NCI-H524 treated with DMSO at 0.1 percent for 48 hours (cell line): Measurements from ENCODE around the gene TGFBRAP1.
A peak's percentile ranks its signal among the peaks of the same experiment; 100 is the strongest.
"Not testable (repeated sequence)": the region's sequence is repeated elsewhere in the genome, so short reads cannot be mapped to it uniquely, and the experiment has no call there.

ENCODE experiments used
- DNase-seq: peaks from one replicate; lab custom pipeline; 2025; lab: John Stamatoyannopoulos, UW

The TGFBRAP1 gene

DNA sequence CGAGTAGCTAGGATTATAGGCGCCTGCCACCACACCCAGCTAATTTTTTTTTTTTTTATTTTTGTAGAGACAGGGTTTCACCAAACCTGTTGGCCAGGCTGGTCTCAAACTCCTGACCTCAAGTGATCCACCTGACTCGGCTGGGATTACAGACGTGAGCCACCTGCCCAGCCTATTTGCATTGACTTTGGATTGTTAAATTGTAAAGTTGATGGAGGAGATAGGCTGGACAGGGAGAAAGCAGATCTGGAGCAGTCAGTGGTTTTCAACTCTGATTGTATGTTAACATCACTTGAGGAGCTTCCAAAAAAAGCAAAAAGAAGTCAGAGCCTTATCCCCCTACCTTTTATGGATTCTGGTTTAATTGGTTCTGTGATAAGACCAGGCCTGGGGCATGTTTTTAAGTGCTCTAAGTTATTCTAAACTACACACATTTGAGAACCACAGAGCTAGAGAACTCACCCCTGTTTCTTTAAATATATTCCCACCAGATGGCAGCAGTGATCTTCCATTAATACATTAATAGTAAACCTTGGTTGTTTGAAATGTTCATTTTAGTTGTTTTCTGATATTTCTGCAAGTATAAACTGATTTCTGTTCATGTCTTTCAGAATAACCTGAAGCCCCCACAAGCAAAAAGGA is 15.3 kb upstream of the TGFBRAP1 start:
- no peak for DNase-seq

DNA sequence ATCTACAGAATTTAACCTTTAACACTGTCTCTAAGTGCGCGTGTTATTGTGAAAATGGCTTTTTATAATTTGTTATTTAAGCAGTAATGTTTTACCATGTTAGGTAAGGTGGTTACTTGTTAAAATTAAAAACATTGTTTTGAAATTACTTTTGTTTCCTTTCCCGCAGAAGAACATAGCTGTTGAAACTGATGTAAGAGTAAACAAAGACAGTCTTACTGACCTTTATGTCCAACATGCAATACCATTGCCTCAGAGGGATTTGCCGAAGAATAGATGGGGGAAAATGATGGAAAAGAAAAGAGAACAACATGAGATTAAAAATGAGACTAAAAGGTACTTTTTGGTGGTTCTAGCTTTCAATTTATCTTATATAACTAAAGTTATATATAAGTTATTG is 9.9 kb upstream of the TGFBRAP1 start:
- no peak for DNase-seq

DNA sequence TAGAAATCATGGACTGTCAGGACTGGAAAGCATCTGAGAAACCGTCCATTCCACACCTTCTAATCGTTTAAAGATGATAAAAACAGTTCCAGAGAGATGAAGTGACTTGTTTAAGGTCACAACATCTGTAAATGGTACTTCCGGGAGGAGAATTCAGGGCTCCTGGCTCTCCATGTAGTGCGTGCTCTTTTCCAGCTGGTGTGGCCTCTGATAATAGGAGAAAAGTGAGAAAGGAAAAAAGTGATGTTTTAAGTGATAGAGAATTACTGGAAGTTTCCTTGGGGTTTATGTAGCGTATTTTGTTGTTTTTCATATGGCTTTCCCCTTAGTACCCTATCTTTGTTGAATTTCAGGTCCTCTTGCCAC is 8.5 kb upstream of the TGFBRAP1 start:
- no peak for DNase-seq

DNA sequence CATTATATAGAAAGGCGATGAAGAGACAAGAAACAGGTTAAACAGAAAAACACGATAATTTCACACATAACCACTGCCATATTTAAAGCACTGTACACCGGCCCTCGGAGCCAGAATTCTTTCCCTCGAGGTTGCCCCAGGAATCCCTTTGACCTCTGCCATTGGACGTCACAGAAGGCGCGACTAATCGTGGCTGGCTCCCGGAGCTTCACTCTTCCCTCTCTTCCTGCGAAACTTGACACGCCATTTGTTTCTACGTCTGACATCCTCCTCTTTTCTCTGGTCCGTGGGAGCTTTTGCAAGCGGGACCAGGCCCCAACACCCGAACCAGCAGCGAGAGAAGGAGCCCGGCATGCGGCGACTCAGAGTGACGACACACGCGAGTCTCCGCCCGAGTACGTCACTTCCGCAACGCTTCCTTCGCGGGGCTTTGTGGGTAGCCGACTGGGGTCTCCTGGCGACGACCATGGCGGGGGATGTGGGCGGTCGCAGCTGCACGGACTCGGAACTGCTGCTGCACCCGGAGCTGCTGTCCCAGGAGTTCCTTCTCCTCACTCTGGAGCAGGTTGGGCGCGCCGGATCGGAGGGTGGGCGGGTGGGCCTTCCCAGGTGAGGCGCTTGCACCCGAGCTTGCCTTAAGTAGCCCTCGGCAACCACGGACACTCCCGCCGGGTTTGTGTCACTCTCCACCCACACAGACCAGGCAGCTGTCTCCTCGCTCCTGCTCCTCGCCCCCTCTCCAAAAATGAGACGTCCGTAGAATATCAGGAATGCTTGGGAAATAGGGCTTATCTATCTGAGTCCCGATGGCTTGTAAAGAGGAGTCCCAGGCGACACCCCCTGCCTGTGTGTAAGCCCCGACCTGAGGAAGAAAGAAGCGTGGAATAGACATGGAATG is 7.8 kb upstream of the TGFBRAP1 start, which contains the start of gene C2orf49:
C2orf49 (plus strand) TSS at position 419 of the 898 bp plus-strand sequence; CDS start at position 467, 48 bp downstream.
- DNase-seq = peak; percentile 31

DNA sequence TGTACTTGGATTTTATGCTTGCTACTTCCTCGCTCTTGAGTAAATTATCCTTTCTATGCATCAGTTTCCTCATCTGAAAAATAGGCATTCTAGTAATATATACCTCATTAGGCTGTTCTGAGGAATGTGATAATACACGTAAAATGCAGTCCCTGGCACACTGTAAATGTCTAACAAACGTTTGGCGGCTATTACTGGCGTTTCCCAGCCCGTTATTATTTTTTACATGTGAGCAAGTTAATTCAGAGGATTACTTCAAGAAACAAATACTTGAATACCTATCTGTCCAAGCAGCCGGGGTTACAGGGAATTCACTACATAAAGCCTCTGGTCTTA is 7.2 kb upstream of the TGFBRAP1 start:
- no peak for DNase-seq

DNA sequence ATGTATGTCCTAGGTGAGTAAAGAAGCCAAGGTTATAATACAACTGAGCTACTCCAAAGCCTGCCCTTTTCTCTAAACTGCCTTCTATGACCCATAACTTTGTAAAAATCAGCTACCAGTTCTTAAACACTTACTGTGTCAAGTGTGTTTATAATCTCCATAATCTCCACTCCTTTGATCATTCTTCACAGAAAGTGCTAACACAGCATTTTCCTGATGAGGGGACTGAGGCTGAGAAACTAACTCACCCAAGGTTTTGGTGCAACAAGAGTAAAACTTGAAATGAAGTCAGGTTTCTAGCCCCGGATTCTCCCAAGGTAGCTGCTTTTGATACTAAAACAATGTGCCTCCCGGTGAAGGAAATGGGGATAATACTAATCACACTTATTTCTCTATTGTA is 5.9 kb upstream of the TGFBRAP1 start:
- DNase-seq = no peak

DNA sequence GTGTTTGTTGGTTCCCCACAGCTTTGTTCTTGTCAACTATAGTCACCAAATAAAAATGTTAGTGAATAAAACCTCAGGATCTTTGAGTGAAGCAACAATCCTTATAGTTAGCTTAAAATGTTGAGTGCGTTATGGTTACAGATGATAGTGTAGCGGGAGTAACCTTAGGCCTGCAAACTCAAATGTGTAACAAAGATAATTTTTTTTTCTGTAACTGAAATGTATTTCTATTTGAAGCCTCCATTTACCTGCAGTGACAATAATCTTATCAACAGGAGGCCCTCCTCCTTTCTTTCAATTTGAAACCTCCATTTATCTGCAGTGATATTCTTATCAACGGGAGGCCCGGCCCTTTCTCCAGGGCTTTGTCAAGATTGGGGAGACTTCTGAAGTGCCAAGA is 4.7 kb upstream of the TGFBRAP1 start:
- DNase-seq = no peak

DNA sequence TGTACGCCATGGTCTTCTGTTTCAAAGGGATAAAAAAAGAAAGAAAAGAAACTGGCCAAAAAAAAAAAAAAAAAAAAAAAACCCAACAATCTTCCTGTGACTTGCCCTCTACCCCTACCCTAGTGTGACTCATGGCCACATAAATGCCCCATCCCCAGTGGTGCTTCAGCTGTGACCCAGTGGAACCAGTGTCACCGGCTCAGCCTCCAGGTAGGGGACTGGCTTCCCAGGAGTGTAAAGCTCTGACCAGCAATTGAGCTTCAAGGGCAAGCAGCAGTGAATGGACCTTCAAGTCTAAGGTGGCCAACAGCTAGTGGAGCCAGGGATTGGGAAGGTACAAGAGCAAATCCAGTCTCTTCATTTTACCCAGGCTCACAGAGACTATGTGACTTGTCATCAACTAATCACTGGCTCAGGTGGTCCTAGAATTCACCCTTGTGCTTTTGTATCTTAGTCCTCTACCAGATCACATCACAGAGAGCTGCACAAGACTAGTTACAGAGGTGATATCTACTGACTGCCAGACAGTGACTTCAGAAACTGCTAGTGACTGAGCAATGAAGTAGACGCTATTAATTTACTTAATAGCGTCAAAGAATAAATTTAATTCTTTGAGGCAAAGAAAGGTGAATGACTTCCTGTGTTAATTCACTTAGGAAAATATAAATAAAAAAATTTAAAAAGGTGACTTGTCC is 1.3 kb upstream of the TGFBRAP1 start:
- DNase-seq = no peak

DNA sequence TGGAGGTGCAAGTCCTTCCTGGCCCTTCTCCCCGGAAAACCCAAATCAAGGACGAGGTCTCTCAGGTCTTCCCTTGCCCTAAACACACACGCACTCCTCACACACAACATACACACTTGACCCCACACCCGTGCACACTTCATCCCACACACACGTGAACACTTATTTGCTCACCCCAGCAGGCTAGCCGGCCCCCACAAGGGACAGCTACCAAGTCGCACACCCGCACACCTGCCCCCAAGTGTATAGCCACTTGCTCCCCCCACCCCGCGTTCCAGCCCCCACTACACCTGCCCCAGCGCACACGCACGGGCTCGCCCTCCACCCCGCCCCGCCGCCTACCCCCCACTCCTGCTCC is 359 bp downstream of the TGFBRAP1 start:
- DNase-seq = no peak

DNA sequence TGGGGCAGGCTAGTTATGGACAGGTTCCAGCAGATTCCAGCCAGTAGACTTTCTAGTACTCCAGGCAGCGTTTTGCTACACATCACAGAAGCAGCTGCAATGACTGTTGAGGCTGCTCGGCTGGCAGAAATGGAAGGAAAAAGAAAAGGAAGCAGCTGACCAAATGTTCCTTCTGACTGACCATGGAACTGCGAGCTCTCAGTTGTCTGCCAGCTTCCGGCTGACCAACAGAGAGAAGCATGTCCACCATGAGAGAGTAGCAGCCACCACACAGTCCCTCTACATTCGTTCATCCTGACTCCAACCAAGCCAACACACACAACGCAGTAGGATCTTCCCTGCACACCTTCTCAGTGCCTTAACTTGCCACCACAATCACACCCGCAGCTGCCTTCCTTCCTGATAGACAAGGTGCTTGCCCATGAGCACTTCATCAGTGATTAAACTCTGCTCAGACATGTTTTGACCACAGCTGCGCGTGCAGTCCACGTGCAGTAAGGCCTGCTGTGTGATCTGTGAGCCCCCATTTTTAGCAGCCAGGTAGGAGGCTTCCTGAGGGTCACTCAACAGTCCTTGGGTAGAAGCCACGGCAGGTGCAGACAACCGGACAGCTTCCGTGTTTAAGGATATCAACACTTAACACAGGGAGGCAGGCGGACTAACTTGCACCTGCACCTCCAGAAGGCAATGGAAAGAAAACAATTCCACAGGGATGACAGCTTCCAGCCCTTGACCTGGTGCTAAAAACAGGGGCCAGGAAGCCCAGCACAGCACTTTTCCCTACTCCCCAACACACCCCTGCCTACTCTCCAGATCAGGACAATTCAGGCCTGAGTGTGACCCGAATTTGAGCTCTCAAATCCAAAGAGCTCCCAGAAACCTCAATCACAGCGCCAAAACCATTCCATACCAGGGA is 996 bp downstream of the TGFBRAP1 start:
- no peak for DNase-seq

DNA sequence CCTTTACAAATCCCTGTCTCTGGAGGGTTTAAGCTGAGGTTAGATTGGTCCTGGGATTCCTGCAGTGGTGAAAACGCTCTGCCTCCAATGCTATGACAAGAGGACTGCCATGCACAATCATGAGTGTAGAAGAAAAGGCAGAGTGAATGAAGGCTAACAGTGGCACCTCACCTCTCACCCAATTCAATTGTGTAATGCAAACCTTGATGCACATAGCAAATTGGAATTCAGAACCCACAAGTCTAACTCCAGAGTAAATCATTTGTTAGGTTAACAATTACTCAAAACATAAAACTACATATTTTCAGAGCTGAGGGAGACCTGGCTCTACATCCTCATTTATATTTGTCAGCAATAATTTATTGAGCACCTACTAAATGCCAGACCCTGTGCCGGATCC is 1.8 kb downstream of the TGFBRAP1 start:
- DNase-seq = no peak

DNA sequence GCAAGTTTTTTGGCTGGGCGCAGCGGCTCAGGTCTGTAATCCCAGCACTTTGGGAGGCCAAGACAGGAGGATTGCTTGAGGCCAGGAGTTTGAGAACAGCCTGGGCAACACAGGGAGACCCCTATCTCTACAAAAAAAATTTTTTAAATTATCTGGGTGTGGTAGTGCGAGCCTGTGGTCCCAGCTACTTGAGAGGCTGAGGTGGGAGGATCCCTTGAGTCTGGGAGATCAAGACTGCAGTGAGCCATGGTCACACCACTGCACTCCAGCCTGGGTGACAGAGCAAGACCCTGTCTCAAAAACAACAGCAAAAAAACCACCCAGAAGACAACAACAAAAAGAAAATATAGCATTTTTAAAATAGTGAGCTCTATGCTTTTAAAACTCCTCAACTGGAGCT is 2.3 kb downstream of the TGFBRAP1 start:
- DNase-seq = not testable (repeated sequence)

DNA sequence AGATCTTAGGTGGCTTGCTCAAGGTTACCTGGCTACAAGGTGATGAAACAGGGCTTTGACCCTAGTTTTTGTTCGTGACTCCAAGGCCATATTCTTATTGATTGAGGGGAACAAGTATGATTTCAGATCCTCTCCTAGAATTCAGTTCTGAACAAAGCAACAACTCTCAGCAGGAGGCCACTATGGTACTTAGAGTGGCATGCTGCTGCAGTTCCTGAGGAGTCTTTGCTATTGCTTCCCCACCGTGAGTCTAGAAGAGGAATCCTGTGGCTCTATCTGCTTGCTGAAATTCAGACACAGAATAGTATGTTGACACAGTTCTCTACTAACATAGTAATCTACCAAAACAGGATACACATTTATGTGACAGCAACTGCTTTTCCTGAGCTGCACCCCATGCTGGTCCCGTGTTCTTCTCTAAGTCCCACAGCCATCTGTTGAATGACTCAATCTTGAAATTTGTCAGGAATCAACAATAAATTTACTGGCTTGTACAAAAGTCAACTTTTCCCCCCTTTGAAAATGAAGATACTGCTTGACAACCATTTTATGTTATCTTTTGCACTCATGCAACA is 4.1 kb downstream of the TGFBRAP1 start:
- no peak for DNase-seq

DNA sequence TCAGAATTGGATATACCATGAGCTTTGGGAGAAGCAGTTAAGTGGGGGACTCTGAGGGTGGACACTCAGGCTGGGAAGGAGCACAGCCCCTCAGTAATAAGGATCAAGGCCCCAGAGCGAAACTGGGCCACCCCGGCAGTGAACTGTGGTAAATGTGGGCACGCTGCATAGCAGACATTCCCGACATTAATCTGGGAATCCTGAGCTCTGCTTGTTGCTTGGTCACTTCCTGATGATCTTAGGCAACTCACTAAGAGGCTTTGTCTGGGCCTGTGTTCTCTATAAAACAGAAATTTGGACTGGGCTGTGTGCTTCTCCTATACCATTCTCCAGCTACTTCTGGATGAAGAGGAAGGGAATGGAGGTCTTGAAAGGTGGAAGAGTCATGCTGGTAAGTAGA is 4.8 kb downstream of the TGFBRAP1 start:
- DNase-seq = no peak

DNA sequence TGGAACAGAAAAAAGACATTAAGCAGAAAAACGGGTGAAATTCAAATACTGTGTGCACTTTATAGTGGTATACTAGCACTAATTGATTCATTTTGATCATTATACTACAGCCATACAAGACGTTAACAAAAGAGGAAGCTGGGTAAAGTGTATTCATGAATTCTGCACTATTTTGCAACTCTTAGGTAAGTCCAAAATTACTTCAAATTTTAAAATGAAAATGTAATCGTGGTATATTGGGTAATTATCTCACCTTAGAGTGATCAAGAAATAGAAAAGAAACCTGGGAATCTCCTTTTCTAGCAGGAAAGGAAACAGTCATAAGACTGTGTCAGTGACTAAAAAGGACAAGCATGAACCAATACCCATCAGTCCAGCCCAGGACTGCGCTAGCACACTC is 5.4 kb downstream of the TGFBRAP1 start:
- DNase-seq = no peak

DNA sequence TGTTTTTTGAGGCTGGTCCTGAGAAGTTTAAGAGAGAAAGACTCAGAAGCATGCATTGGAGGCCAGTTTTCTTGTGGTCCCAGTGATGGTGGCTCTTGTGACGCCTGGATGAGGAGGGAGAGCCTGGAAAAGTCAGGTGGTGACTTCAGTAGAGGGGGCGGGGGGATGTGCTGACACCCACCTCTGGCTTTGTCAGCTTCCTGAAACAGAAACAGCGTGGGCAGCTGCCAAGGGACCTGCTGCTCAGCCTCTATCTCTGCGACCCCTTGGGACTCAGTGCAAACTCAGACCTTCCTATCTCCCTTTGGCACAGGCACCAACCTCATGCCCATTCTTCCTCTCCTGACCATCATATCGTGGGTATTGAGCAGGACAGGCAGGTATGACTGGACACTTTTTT is 6.4 kb downstream of the TGFBRAP1 start:
- no peak for DNase-seq

DNA sequence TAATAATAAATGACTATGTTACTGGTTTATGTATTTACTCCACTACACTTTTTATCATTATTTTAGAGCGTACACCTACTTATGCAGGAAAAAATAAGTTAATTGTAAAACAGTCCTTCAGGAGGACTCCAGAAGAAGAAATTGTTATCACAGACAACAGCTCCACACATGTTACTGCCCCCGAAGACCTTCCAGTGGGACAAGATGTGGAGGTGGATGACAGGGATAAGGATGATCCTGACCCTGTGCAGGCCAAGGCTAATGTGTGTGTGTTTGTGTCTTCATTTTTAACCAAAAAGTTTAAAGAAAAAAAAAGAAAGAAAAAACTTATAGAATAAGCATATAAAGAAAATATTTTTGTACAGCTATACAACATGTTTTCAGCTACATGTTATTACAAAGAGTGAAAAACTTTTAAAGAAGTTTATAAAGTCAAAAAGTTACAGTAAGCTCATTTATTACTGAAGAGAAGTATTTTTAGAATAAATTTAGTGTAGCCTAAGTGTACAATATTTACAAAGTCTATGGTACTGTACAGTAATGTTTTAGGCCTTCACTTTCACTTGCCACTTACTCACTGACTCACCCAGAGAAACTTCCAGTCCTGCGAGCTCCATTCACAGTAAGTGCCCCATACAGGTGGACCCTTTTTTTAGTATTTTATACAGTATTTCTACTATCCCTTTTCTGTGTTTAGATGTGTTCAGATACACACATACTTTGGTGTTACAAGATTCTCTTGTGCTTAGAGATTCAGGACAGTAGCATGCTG is 7.5 kb downstream of the TGFBRAP1 start:
- DNase-seq = no peak

DNA sequence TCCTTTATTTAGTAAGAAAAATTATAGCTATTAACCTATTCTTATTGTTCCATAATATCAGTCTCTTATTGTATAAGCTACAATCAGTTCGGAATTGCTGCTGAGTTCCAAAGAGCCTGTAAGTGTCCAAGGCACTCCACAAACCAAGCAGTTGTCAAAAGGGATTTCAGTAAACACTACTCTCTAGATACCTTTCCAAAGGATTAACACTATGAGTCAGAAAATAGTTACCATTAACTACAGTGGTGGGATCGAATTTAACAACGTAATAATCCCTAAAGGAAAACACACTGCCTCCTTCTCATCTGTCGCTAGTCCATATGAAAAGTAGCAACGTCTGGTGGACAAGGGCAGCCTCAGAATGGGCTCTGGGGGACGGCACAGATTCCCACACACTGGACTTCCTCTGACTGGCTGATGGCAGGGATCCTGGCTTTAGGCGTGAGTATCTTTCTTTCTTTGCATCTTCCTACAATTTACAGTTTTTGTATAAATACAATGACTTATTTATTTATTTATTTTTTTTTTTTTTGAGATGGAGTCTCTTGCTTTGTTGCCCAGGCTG is 8.8 kb downstream of the TGFBRAP1 start:
- DNase-seq = peak; percentile 77

DNA sequence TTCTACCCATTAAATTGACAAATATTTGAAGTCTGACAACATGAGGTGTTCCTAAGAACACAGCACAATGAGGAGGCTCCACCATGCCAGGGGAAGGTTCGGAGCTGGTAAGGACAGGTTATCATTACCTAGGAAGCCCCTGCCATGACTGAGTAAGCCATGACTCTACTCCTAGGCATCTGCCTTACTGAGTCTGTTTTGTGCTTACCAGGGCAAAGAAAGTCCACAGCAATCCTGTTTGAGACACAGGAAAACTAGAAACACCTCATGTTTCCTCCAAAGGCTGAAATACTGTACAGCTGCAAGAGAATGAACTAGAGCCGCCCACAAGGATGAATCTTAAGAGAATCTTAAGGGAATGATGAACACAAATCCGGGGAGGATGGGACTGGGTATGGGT is 11.6 kb downstream of the TGFBRAP1 start:
- DNase-seq = no peak

DNA sequence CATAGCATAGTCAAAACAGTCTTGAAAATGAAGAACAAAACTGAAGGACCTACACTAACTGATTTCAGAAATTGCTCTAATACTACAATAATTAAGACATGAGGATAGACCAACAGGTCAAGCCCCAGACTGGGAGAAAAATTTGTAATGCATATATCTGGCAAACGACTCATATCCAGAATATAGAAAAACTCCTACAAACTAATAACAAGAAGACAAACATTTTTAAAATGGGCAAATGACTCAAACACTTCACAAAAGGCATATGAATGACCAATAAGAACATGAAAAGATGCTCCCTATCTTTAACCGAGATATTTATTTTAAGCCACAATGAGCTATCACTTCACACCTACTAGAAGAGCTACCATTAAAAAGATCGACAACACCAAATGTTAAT is 14.2 kb downstream of the TGFBRAP1 start:
- DNase-seq = no peak

DNA sequence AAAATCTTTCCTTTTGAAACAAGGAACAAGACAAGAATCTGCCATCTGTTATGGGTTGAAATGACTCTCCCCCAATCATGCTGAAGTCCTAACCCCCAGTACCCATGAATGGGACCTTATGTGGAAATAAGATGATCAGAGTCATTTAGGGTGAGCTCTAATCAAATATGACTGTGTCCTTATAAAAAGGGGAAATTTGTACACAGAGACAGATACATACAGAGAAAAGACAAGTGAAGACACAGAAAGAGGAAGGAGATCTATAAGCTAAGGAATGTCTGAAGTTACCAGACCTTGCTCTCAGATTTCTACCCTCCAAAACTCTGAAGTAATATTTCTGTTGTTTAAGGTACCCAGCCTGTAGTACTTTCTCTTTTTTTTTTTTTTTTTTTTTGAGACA is 15.7 kb downstream of the TGFBRAP1 start:
- DNase-seq = no peak
